ENCODE measurements around the gene EED.
"Not testable (repeated sequence)": the region's sequence is repeated elsewhere in the genome, so short reads cannot be mapped to it uniquely, and the experiment has no call there.

The EED gene

DNA sequence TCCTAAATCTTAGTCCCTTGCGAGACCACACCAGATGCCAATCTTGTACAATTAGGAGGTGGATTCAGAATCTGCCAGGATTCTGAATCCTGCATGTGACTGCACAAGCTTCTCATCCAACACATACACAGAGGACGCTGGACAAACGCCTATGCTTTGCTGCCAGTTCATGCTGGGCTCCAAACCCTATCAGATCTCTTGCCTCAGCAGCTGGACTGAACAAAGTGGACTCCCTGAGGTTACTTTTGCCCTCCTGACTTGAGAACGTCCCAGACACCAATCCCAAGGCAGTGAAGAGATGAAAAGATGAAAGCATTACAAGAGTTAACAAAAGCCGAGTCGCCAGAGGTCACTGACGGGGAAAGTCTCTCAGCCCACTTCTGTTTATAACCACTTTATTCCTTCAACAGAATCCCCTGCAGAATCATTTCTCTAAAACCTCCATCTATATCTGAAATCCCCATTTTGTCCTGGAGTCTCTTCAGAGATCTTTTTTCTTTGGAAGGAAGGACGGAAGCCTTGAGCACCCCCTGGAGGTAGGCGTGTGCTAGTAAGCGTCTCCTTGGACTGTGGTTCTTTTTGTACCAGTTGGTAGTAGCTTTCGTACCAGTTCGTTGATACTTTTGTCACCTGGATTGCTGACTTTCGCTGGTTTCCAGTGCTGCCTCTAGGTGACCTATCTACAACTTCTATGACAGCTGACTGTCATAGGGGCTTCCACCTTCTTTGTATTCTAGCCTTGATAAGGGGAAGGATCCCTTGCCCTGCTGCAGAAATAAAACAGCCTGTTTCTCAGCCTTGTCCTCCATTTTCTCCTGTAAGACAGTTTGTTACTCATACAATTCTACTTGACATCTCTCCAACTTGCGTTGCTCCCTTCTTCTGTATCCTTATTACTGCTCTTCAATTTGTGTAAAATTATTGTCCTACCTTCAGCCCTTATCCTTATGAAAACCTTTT, 26.1 kb upstream of the EED start:
- peak in 1 of 2 donors; percentile 30 for DNase-seq (ENCODE audit: low read depth in 1 of 2, low spot score in 1 of 2)

DNA sequence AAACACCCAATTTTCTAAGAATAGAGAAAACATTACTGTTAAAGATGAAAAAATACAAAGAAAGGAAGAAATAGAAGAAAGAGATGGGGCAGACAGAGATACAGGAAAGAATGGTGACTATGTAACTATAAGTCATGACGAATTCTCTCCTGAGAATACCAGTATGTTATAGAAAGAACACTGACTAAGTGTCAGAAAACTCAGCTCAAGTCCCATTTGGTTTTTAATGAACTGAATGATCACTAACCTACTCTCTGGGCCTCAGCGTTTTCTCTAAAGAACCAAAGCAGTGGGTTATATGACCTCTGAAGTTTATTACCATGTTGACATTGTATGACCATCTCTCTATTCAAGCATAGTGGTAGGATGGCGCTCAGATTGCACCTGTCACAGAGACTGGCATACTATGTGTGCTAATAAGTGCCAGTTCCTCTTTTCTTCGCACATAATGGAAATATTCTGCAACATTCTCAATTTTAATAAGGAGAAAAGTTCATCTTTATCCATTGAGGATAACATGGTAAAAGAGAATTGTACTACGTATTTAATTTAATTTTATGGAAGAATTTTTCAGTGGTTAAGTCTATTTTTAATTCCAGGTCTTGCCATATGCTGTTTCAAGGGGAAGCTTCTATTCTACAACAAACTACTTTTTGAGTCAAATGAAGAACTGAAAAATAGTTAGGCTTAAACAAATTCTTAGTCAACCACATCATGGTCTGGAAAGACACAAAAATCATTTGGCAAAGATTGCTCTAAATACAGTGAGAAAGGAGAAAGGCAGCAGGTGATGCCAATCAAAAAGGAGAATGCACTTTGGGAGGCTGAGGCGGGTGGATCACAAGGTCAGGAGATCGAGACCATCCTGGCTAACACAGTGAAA, 25.0 kb upstream of the EED start:
- DNase-seq (ENCODE audit: low read depth in 1 of 2, low spot score in 1 of 2), result no peak

DNA sequence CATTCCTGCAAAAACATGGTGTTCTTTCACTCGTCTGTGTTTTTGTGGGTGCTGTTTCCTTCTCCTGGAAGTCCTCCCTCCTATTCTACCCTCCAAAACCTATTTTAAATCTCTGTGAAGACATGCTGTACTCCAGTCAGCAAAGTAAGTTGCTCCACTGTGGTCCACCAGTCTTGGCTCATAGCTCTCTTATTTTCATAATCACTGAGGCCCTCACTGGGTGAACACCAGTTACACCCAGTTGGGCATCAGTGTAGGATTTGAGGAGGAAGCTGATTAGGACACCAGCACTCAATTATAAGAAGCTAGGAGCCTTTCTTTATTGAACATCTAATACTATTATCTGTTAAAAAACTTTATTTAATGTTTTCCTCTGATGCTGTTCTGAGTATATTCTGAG, 23.9 kb upstream of the EED start:
- DNase-seq (ENCODE audit: low read depth in 1 of 2, low spot score in 1 of 2), result no peak

DNA sequence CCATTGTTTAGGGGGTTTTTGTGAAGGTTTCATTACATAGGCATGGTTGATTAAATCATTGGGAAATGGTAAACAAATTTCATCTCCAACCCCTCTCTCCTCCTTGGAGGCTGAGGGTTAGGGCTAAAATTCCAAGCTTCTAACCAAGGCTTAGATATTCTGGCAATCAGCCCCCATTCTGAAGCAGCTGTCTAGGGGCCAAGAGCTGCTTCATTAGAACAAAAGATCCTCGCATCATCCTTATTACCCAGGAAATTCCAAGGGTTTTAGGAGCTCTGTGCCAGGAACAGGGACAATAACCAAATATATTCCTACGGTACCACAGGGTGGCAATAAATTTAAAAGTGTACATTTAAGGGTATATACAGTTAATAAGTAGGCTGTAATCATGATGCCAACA, 22.5 kb upstream of the EED start:
- DNase-seq (ENCODE audit: low read depth in 1 of 2, low spot score in 1 of 2), result no peak

DNA sequence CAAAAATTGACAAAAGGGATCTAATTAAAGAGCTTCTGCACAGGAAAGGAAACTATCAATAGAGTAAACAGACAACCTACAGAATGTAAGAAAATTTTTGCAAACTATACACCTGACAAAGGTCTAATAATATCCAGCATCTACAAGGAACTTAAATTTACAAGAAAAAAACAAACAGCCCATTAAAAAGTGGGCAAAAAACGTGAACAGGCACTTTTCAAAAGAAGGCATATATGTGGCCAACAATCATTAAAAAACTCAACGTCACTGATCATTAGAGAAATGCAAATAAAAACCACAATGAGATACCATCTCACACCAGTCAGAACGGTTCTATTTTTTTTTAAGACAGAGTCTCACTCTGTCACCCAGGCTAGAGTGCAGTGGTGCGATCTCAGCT, 20.0 kb upstream of the EED start:
- not testable (repeated sequence) for DNase-seq (ENCODE audit: low read depth in 1 of 2, low spot score in 1 of 2)

DNA sequence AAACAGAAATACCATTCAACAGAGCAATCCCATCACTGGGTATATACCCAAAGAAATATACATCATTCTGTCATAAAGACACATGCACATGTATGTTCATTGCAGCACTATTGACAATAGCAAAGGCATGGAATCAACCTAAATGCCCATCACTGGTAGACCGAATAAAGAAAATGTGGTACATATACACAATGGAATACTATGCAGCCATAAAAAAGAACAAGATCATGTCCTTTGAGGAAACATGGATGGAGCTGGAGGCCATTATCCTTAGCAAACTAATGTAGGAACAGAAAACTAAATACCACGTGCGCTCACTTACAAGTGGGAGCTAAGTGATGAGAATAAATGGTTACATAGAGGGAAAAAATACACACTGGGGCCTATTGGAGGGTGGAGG, 19.2 kb upstream of the EED start:
- DNase-seq (ENCODE audit: low read depth in 1 of 2, low spot score in 1 of 2), result not testable (repeated sequence)

DNA sequence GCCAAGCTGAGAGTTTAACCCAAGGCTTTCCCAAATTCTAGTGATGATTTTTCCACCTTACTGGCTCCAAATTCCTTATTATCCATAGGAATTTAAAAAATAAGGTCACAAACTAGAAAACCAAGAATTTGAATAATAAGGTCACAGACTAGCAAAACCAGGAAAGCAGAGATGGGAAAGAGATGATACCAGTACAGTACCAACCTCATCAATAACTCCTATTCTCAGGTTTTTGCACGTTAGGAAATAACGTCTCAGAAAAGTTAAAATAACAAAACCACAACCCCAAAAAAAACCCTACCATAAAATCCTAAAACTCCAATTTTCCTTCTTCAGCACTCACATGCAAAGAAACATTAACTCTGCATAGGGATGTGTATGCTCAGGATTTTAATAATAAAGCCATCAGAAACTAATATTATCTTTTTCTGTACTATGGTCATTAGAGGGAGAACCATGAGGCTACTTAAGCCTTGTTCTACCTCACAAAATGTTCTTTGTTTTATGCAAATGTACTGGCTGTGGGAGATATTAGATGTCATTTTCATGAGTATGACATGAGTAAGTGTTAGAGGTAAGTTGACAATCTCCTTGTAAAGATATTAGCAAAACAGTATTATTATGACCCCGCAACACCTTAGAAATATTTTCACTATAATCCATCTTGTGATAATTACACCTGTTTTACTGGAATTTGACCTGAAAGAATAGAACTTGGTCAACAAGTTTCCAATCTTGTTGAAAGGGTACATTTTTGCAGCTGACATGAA, 16.1 kb upstream of the EED start:
- no peak for DNase-seq (ENCODE audit: low read depth in 1 of 2, low spot score in 1 of 2)

DNA sequence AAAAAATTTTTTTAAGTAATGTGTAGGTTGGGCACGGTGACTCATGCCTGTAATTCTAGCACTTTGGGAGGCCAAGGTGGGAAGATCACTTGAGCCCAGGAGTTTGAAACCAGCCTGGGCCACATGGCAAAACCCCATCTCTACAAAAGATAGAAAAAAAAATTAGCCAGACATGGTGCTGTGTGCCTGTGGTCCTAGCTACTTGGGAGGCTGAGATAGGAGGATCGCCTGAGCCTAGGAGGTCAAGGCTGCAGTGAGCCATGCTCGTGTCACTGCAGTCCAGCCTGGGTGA, 15.6 kb upstream of the EED start:
- peak in 1 of 2 donors; percentile 14 for DNase-seq (ENCODE audit: low read depth in 1 of 2, low spot score in 1 of 2)

DNA sequence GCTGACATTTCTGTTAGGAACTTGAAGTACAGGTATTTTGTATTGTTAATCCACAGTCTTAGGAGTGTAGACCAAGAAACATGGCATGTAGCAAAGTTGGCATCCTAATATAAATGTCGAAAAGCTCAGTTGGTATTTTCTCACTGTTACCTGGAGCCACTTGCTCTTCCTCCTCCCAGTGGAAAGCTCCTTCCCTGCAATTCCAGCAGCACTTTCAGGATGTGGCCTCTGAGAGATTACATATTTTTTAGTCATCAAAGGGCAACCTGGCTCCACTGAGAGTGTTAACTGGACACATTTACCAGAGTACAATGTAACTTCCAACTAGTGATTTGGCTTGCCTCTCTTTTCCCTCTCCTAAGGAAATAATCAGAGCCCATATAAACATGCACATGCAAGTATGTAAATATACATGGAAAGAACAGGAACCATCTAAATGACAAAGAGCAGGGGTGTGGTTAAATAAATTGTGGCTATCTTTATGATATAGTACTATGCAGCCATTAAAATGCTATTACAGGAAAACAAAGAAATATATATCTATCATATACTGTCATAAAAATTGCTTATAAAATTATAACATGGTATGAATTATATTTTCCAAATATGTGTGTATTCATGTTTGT, 14.3 kb upstream of the EED start:
- no peak for DNase-seq (ENCODE audit: low read depth in 1 of 2, low spot score in 1 of 2)

DNA sequence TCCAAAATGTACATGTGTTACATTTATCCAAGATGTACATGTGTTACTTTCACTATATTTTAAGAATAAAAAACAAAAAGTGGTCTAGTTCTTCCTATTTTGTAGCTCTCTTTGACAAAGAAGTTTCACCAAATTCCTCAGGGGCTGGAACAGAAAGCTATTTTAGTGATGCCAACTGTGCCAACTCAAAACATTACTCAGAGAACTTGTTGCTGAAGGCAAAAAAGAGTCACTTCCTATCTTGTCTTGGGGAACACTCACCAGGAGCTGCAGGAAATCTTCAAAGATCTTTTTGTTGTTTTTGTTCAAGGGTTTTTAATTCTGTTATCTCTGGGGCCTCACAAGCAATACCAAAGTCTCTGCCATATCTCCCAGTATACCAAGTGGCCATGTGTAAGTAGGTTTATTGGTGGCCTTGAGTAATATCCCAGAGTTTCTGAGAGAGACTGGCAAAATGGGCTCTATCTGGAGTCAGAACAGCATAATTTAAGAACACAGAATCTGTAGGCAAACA, 13.6 kb upstream of the EED start:
- no peak for DNase-seq (ENCODE audit: low read depth in 1 of 2, low spot score in 1 of 2)

DNA sequence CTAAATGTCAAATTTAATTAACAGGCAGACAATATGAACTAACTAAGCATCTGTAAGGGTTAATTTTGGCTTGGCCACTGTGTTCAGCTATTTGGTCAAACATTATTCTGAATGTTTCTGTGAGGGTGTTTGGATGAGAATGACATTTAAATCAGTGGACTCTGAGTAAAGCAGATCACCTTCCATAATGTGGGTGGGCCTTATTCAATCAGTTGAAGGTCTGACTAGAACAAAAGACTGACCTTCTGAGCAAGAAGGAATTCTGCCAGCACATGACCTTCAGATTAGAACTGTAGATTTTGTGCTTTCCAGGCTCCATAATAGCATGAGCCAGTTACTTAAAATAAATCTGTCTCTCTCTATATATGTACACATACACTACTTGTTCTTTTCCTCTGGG, 12.0 kb upstream of the EED start:
- DNase-seq (ENCODE audit: low read depth in 1 of 2, low spot score in 1 of 2), result no peak

DNA sequence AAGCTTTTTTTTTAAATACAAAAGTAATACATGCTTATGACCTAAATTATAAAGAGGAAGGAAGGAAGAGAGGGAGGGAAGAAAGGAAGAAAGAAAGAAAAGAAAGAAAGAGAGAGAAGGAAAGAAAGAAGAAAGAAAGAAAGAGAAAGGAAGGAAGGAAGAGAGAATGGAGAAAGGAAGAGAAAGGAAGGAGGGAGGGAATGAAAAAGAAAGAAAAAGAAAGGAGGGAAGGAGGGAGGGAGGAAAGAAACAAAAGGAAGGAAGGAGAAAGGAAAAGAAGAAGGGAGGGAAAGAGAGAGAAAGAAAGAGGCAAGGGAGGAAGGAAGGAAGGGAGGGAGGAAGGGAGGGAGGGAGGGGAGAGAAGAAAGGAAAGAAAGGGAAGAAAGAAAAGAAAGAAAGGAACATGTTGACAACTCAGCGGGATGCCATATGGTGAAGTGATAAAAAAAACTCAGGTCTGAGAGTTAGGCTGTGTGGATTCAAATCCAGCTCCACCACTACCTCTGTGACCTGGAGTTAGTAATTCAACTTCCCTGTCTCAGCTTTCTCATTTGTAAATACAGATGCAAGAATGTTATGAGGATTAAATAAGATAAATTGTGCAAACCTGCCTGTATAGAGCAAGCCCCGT, 9.6 kb upstream of the EED start:
- no peak for DNase-seq (ENCODE audit: low read depth in 1 of 2, low spot score in 1 of 2)

DNA sequence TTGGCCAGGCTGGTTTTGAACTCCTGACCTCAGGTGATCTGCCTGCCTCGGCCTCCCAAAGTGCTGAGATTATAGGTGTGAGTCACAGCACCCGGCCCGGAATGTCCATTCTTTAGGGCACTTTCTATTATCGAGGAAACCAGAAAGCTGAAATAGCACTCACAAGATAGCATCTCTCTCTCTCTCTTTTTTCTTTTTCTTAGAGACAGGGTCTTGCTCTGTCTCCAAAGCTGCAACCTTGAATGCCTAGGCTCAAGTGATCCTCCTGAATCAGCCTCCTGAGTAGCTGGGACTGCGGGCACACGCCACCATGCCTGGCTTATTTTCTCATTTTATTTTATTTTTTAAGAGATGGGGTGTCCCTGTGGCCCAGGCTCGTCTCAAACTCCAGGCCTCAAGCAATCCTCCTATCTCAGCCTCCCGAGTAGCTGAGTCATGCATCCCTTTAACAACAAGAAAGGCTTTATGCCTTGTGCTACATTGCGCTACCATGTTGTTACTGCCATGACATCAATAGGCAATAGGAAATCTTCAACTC, 7.2 kb upstream of the EED start:
- no peak for DNase-seq (ENCODE audit: low read depth in 1 of 2, low spot score in 1 of 2)

DNA sequence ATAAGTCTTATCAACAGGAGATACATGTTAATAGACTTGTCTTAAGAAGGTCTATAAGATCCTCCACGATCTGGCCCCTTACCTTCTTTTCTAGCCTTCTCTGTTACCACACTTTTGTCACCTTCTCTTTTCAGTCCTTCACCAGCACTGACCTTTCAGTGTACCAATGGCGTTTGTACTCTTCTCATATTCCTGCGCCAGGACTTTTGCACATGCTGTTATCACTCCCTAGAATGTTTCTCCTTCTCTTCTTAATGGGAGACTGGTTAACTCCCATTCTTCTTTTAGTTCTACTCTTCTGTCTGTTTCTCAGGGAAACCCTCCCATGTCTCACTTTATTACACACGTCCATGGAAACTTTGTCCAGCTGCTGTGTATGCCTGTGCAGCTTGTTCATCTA, 4.4 kb upstream of the EED start:
- DNase-seq (ENCODE audit: low read depth in 1 of 2, low spot score in 1 of 2), result no peak

DNA sequence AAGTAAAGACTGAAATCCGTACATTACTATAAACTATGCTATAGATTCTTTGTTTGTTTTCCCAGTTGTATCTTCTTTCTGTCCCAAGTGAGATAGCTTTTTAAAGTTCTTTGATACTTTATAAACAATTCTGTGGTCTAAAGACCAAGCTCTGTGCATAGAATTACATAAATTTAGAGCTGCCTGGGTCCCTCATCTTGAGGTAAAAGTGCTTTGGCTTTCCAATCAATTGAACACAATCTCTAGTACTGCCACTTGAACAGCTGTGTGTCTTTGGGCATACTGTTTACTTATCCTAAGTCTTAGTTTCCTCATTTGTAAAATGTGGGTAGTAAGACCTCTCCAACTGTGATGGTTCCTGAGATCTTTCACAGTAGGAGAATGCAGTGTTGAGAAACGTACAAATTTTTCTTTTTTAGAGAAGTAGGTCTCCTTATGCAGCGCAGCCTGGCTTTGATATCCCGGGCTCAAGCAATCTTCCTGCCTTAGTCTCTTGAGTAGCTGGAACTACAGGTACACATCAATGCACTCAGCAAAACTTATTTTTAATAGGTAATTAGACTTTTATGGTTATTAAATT, 2.5 kb upstream of the EED start:
- DNase-seq (ENCODE audit: low read depth in 1 of 2, low spot score in 1 of 2), result no peak

DNA sequence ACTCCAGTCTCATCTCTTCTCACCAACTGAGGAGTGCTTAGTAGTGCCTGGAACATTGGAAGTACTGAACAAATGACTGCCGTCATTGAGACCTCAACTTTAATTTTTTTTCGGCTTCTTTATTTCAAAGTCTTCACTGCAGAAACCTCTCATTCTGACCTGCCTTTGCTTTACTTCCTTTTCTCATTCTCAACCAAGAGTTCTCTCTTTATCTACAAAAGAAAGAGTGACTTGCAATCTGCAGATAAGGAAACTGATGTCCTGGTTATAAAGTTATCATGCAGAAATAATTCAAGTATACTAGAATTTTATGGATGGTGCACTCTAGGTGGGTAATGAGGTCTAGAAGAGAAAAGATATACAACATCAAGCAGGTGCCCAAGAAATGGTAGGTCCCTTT, 1.2 kb upstream of the EED start:
- no peak for DNase-seq (ENCODE audit: low read depth in 1 of 2, low spot score in 1 of 2)

DNA sequence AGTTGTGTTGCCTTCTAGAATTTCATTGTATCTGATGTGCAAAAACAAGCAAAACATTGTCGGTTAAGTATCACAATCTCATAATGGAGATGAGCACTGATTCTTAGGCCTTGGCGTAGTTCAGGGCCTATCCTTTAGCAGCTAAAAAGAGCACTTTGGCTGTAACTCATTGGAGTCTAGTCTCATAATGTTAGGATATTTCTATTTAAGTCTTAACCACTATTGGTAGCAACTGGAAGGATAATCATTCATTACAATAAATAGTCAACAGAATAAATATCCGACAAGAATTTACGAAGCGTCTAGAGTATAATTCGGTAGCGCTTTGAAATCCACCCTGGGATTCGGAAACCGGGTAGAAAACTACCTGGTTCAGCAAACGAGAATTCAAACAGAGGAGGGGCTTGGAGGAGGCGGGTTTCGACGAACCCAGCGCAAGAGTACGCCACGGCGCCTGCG, 461 bp upstream of the EED start:
- peak; percentile 70 to 82 for DNase-seq (ENCODE audit: low read depth in 1 of 2, low spot score in 1 of 2)

DNA sequence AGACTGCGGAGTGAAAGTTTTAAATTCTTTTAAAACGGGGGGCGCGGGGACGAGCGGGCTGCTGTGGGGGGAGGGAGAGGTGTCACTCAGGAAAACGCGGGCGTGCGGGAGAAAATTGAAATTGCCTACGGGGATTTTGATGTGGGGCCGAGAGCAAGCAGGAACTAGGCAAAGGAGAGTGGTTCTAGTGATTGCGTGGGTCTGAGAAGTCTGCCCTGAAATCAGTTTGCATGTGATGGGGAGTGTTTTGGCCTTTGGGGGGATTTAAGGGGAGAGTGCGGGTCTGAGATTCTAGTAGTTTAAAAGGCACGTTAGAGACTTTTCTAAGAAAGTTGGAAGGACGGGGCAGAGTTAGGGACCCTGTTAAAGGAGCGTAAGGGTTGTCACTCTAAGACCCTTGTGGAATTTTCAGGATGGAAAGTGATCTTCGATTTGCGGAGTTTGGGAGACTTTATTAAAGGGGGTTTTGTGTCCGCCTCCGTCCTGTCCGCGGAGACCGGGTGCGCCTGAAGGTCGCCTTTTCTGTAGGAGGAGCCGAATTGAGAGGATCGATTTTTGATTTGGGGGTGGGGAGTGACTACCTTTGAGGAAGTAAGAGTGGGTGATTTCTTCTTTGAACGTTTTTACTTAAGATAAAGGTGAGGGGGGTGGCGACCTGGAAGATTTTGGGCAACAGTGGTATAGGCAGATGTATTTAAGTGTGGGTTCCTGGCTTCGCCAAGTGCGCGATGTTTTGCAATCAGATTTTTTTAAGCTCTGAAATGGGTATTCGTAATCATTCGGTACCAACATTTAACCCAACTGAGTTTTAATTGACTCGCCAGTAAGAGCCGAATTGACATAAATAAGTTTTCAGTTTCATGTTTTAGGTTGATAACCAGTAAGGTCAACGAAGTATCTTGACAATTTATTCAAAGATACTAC, 1.1 kb downstream of the EED start:
- DNase-seq (ENCODE audit: low read depth in 1 of 2, low spot score in 1 of 2), result peak in 1 of 2 donors; percentile 7

DNA sequence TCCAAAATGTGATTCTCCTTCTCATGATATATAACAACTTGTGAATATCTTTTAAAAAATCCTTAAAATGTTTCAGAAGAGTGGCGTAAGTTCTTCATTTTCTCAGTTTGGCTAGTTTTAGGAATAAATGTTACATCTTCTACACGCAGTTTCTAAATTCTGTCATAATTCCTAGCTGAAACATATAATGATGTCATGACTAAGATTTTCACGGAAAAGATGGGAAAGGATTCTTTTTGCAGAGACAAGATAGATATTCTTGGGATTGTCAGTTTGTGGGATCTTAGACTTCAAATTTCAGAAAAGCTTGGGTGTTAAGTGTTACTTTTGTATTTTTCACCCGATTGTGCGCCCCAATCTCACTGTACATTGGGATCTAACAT, 1.7 kb downstream of the EED start:
- DNase-seq (ENCODE audit: low read depth in 1 of 2, low spot score in 1 of 2), result no peak

Data from activated T-helper 1 cell treated with anti-CD3 and anti-CD28 coated beads, Interleukin-2, amount 50 U/mL, for 16 hours (primary cell).